ENCODE measurements around the gene GPR146.

GRCh38 chr7:1061180-1061579 lies 16.8 kb downstream of the GPR146 start:
- TF ChIP-seq CTCF (conservative IDR thresholded peaks at IDR 0.05; ENCODE audit: low read depth, low read length) (no peak), EZH2 (IDR thresholded peaks at IDR 0.05; ENCODE audit: borderline replicate concordance, low read depth, low read length, poor library complexity, severe bottlenecking) (no peak)

All from A673 (cell line).